GM23338 (cell line): ENCODE measurements around the gene KRTAP13-3.
A peak's percentile ranks its signal among the peaks of the same experiment; 100 is the strongest.

Experiments used
- CREB1 ChIP-seq: fragments of 250-450 bp; sonication (Bioruptor Pico); IDR thresholded peaks from 2 replicates; pipeline ENCODE4 v1.5.0; 2020; ENCODE audit warnings: low read depth, mild to moderate bottlenecking, moderate library complexity
- CTCF ChIP-seq, 2 experiments: fragments of 200-600 bp in 1 of 2; sonication (generic) in 1 of 2; conservative IDR thresholded peaks; 2 replicates each; pipeline versions ENCODE4 v1.5.1 to v1.6.1; 2016 to 2017; ENCODE audit warnings: antibody characterized with exemption in 2 of 2, low read depth in 2 of 2, mild to moderate bottlenecking in 2 of 2, moderate library complexity in 1 of 2
- EZH2 ChIP-seq: fragments of 200-600 bp; sonication (generic); IDR thresholded peaks from one replicate; pipeline ENCODE4 v1.8.0; 2017; ENCODE audit warnings: antibody characterized with exemption, mild to moderate bottlenecking, low read depth; ENCODE audit not compliant: unreplicated experiment
- EZH2phosphoT487 ChIP-seq: fragments of 200-600 bp; sonication (generic); IDR thresholded peaks from one replicate; pipeline ENCODE4 v1.8.1; 2018; ENCODE audit warnings: antibody characterized with exemption; ENCODE audit not compliant: unreplicated experiment
- JUNB ChIP-seq: IDR thresholded peaks from one replicate; pipeline ENCODE4 v1.6.1; 2016; ENCODE audit warnings: antibody characterized with exemption; ENCODE audit not compliant: unreplicated experiment
- POLR2AphosphoS5 ChIP-seq: IDR thresholded peaks from 2 replicates; pipeline ENCODE4 v1.6.1; 2016; ENCODE audit warnings: antibody characterized with exemption, low read depth
- ZNF462 ChIP-seq: fragments of 250-450 bp; sonication (Bioruptor Pico); IDR thresholded peaks from 2 replicates; pipeline ENCODE4 v1.5.0; 2020; ENCODE audit warnings: mild to moderate bottlenecking, moderate library complexity

- no peak for TF ChIP-seq POLR2AphosphoS5
- peak; percentile 48 to 67 for TF ChIP-seq CTCF (conservative IDR thresholded peaks at IDR 0.05; ENCODE audit: low read depth in 2 of 2)
- no peak for TF ChIP-seq EZH2
- no peak for TF ChIP-seq ZNF462 (CRISPR knock-in tag)
- TF ChIP-seq JUNB = no peak
- TF ChIP-seq EZH2phosphoT487 = no peak
- TF ChIP-seq CREB1 (CRISPR knock-in tag) = no peak
Measured at GRCh38 chr21:30444204-30444603, 18.5 kb upstream of the KRTAP13-3 start.
